ENCODE results near the gene EFHB.

DNA sequence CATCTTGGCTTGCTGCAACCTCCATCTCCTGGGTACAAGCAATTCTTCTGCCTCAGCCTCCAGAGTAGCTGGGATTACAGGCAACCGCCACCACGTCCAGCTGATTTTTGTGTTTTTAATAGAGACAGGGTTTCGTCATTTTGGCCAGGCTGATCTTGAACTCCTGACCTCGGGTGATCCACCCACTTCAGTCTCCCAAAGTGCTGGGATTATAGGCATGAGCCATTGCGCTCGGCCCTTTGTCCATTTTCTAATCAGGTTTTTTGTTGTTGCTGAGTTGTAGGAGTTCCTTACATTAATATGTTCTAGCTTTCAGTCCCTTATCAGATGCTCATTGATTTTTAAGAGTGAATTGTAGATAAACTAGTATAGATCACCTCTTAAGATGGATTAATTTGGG is 33.2 kb upstream of the EFHB start:
- TF ChIP-seq, protein P1, sequence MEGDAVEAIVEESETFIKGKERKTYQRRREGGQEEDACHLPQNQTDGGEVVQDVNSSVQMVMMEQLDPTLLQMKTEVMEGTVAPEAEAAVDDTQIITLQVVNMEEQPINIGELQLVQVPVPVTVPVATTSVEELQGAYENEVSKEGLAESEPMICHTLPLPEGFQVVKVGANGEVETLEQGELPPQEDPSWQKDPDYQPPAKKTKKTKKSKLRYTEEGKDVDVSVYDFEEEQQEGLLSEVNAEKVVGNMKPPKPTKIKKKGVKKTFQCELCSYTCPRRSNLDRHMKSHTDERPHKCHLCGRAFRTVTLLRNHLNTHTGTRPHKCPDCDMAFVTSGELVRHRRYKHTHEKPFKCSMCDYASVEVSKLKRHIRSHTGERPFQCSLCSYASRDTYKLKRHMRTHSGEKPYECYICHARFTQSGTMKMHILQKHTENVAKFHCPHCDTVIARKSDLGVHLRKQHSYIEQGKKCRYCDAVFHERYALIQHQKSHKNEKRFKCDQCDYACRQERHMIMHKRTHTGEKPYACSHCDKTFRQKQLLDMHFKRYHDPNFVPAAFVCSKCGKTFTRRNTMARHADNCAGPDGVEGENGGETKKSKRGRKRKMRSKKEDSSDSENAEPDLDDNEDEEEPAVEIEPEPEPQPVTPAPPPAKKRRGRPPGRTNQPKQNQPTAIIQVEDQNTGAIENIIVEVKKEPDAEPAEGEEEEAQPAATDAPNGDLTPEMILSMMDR (IDR thresholded peaks at IDR 0.05; ENCODE audit: insufficient read depth, low read depth, low read length) = no peak
- TF ChIP-seq EZH2 (IDR thresholded peaks at IDR 0.05; ENCODE audit: insufficient read depth, low read length) = no peak
